ENCODE measurements around the gene PLD6.
A peak's percentile ranks its signal among the peaks of the same experiment; 100 is the strongest.

Gene PLD6

DNA sequence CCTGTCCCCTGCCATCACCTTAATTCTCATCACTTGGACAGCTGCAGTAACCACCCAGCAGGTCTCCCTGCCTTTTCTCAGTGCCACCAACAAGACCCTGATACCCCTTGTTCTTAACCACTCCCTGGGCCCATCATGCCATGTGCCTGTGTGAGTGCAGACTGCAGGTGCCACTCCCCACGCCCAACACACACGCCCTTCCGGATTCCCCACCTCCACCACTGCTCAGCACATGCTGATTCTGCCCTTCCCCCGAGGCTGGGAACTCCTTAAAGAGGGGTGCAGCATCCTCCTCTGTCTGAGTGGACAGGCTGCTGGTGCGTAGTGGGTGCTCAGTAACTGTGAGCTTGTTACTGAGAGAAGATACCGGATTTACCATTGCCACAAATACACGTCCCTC is 52.4 kb downstream of the PLD6 start:
- Histone ChIP-seq H3K23ac (ENCODE audit: low read length) (no peak overlapping the region), H3K79me1 (ENCODE audit: low read length) (no peaks in the 10 kb centered on the region), H4K8ac (ENCODE audit: low read depth, low read length) (no peak overlapping the region), H2AFZ (ENCODE audit: insufficient read depth, low read length, poor library complexity) (no peak overlapping the region), H3K79me2 (ENCODE audit: control insufficient read depth, insufficient read depth, low read length, poor library complexity) (no peaks in the 10 kb centered on the region), H3K36me3 (ENCODE audit: control insufficient read depth in 1 of 2, insufficient read depth in 2 of 2, low read length in 2 of 2) (peaks cover 75 to 82% of the 10 kb centered on the region in 2 experiments), H3K27ac (ENCODE audit: low read depth, low read length) (no peak overlapping the region), H3K18ac (ENCODE audit: low read length) (no peak overlapping the region), H2BK12ac (ENCODE audit: low read length) (no peak overlapping the region), H3K14ac (ENCODE audit: low read length) (no peak overlapping the region), H3K4me1 (ENCODE audit: control insufficient read depth in 1 of 2, insufficient read depth in 2 of 2, low read length in 2 of 2) (no peaks in the 10 kb centered on the region), H2AK5ac (ENCODE audit: low read length) (no peak overlapping the region), H3K4me2 (ENCODE audit: low read length) (no peak overlapping the region), H3K9me3 (ENCODE audit: insufficient read depth, low read depth, low read length) (no peaks in the 10 kb centered on the region), H4K91ac (ENCODE audit: low read depth, low read length) (no peak overlapping the region), H4K12ac (ENCODE audit: low read depth, low read length) (no peak overlapping the region), H2BK5ac (ENCODE audit: low read depth, low read length, poor library complexity) (no peak overlapping the region), H3K4ac (ENCODE audit: low read depth, low read length) (no peak overlapping the region), H2BK120ac (ENCODE audit: insufficient read depth, low read length, poor library complexity) (no peak overlapping the region), H3K27me3 (ENCODE audit: insufficient read depth, low read length) (no peaks in the 10 kb centered on the region), H3K4me3 (ENCODE audit: low read depth, low read length) (no peak overlapping the region), H3K9ac (ENCODE audit: low read length) (no peak overlapping the region)
- WGBS (ENCODE audit: extremely low coverage, insufficient coverage, insufficient read length): no CpG with 5 or more reads among the region's 7 CpGs
- DNase-seq: no peak

DNA sequence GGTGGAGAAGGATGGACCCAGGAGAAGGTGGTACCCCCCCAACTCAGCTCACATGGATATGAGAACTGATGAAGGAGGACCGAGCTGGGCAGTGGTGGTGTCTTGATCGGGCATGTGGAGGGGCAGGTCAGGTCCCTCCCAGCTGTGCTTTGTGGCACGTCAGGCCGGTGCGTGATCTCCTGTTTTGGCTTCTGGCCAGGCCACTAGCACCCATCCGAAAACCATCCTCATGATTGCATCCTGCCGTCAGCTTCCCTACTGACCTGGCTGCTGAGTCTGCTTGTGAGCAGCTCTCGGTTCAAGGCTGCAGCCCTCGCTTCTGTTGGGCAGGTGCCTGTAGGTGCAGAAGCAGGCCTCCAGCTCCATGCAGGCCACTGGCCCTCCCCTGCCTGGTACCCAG is 53.1 kb downstream of the PLD6 start:
- Histone ChIP-seq H4K8ac (ENCODE audit: low read depth, low read length) (no peak overlapping the region), H3K23ac (ENCODE audit: low read length) (no peak overlapping the region), H3K18ac (ENCODE audit: low read length) (no peak overlapping the region), H3K4me3 (ENCODE audit: low read depth, low read length) (no peak overlapping the region), H2BK12ac (ENCODE audit: low read length) (no peak overlapping the region), H3K9ac (ENCODE audit: low read length) (no peak overlapping the region), H3K4ac (ENCODE audit: low read depth, low read length) (no peak overlapping the region), H3K9me3 (ENCODE audit: insufficient read depth, low read depth, low read length) (no peaks in the 10 kb centered on the region), H3K79me1 (ENCODE audit: low read length) (no peaks in the 10 kb centered on the region), H3K27ac (ENCODE audit: low read depth, low read length) (no peak overlapping the region), H3K4me2 (ENCODE audit: low read length) (no peak overlapping the region), H4K91ac (ENCODE audit: low read depth, low read length) (no peak overlapping the region), H2AK5ac (ENCODE audit: low read length) (no peak overlapping the region), H3K36me3 (ENCODE audit: control insufficient read depth in 1 of 2, insufficient read depth in 2 of 2, low read length in 2 of 2) (peaks cover 71 to 79% of the 10 kb centered on the region in 2 experiments), H3K14ac (ENCODE audit: low read length) (no peak overlapping the region), H2BK5ac (ENCODE audit: low read depth, low read length, poor library complexity) (no peak overlapping the region), H3K4me1 (ENCODE audit: control insufficient read depth in 1 of 2, insufficient read depth in 2 of 2, low read length in 2 of 2) (no peaks in the 10 kb centered on the region), H3K79me2 (ENCODE audit: control insufficient read depth, insufficient read depth, low read length, poor library complexity) (no peaks in the 10 kb centered on the region), H3K27me3 (ENCODE audit: insufficient read depth, low read length) (no peaks in the 10 kb centered on the region), H2AFZ (ENCODE audit: insufficient read depth, low read length, poor library complexity) (no peak overlapping the region), H2BK120ac (ENCODE audit: insufficient read depth, low read length, poor library complexity) (no peak overlapping the region), H4K12ac (ENCODE audit: low read depth, low read length) (no peak overlapping the region)
- no CpG with 5 or more reads among the region's 9 CpGs for WGBS (ENCODE audit: extremely low coverage, insufficient coverage, insufficient read length)
- DNase-seq: no peak

DNA sequence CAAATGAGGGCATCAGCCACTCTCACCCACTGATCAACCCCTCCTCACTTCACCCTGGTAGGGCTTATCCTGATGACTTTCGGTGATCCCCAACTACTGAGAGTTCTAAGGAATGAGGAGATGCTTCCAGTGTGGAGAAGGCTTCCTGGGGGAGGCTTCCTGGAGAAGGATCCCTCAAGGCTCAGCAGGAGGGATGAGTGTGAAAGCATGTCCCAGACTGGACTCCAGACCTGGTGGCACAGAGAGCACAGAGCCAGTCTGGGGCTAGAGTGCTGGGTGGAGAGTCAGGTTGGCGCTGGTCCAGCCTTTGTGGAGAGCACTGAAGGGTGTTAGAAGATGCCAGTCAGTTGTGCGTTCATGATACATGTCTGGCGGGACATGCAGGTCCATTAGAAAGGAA is 53.7 kb downstream of the PLD6 start:
- H2AK5ac ChIP-seq (ENCODE audit: low read length): no peak overlapping the region
- no peaks in the 10 kb centered on the region for H3K27me3 ChIP-seq (ENCODE audit: insufficient read depth, low read length)
- H2AFZ ChIP-seq (ENCODE audit: insufficient read depth, low read length, poor library complexity): no peak overlapping the region
- H3K79me2 ChIP-seq (ENCODE audit: control insufficient read depth, insufficient read depth, low read length, poor library complexity): no peaks in the 10 kb centered on the region
- no peak overlapping the region for H3K9ac ChIP-seq (ENCODE audit: low read length)
- no peak overlapping the region for H3K4me2 ChIP-seq (ENCODE audit: low read length)
- H3K9me3 ChIP-seq (ENCODE audit: insufficient read depth, low read depth, low read length): no peaks in the 10 kb centered on the region
- H3K27ac ChIP-seq (ENCODE audit: low read depth, low read length): no peak overlapping the region
- no peak for DNase-seq
- no peak overlapping the region for H4K8ac ChIP-seq (ENCODE audit: low read depth, low read length)
- no peak overlapping the region for H2BK5ac ChIP-seq (ENCODE audit: low read depth, low read length, poor library complexity)
- no peak overlapping the region for H4K12ac ChIP-seq (ENCODE audit: low read depth, low read length)
- H2BK12ac ChIP-seq (ENCODE audit: low read length): no peak overlapping the region
- no peak overlapping the region for H3K14ac ChIP-seq (ENCODE audit: low read length)
- H4K91ac ChIP-seq (ENCODE audit: low read depth, low read length): no peak overlapping the region
- no peak overlapping the region for H3K23ac ChIP-seq (ENCODE audit: low read length)
- no peak overlapping the region for H3K4me3 ChIP-seq (ENCODE audit: low read depth, low read length)
- no peak overlapping the region for H3K4ac ChIP-seq (ENCODE audit: low read depth, low read length)
- no CpG with 5 or more reads among the region's 4 CpGs for WGBS (ENCODE audit: extremely low coverage, insufficient coverage, insufficient read length)
- no peaks in the 10 kb centered on the region for H3K79me1 ChIP-seq (ENCODE audit: low read length)
- no peak overlapping the region for H3K18ac ChIP-seq (ENCODE audit: low read length)
- no peak overlapping the region for H2BK120ac ChIP-seq (ENCODE audit: insufficient read depth, low read length, poor library complexity)
- peaks cover 71 to 82% of the 10 kb centered on the region in 2 experiments for H3K36me3 ChIP-seq (ENCODE audit: control insufficient read depth in 1 of 2, insufficient read depth in 2 of 2, low read length in 2 of 2)
- no peaks in the 10 kb centered on the region for H3K4me1 ChIP-seq (ENCODE audit: control insufficient read depth in 1 of 2, insufficient read depth in 2 of 2, low read length in 2 of 2)

DNA sequence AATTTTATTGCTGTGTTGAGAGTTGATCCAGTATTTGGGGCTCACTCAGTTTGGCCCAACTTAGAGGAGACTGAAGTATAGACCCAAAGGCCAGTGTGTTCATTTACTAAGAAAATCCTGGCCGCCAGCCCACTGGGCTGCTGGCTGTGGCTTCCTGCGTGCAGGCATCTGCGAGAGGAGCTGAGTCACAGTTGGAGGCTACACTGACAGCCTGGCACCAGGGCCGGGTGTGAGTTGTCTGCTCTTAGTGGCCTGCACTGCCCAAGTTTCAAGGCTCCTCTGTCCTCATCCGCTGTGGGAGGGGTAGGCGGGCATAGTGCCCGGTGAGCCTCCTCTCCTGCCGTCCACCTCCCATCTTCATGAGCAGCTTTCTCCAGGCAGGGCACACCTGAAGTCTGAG is 54.2 kb downstream of the PLD6 start:
- H3K23ac ChIP-seq (ENCODE audit: low read length): no peak overlapping the region
- H3K18ac ChIP-seq (ENCODE audit: low read length): no peak overlapping the region
- H3K79me1 ChIP-seq (ENCODE audit: low read length): no peaks in the 10 kb centered on the region
- no peak overlapping the region for H4K8ac ChIP-seq (ENCODE audit: low read depth, low read length)
- H3K79me2 ChIP-seq (ENCODE audit: control insufficient read depth, insufficient read depth, low read length, poor library complexity): no peaks in the 10 kb centered on the region
- no peak overlapping the region for H3K4me3 ChIP-seq (ENCODE audit: low read depth, low read length)
- no peak overlapping the region for H3K9ac ChIP-seq (ENCODE audit: low read length)
- no peaks in the 10 kb centered on the region for H3K27me3 ChIP-seq (ENCODE audit: insufficient read depth, low read length)
- no peak overlapping the region for H2BK5ac ChIP-seq (ENCODE audit: low read depth, low read length, poor library complexity)
- no peak overlapping the region for H3K4me2 ChIP-seq (ENCODE audit: low read length)
- no peaks in the 10 kb centered on the region for H3K4me1 ChIP-seq (ENCODE audit: control insufficient read depth in 1 of 2, insufficient read depth in 2 of 2, low read length in 2 of 2)
- H3K27ac ChIP-seq (ENCODE audit: low read depth, low read length): no peak overlapping the region
- H3K36me3 ChIP-seq (ENCODE audit: control insufficient read depth in 1 of 2, insufficient read depth in 2 of 2, low read length in 2 of 2): peaks cover 71 to 82% of the 10 kb centered on the region in 2 experiments
- no peak overlapping the region for H3K14ac ChIP-seq (ENCODE audit: low read length)
- DNase-seq: peak in 1 of 2 donors; percentile 18
- H2BK12ac ChIP-seq (ENCODE audit: low read length): no peak overlapping the region
- no CpG with 5 or more reads among the region's 8 CpGs for WGBS (ENCODE audit: extremely low coverage, insufficient coverage, insufficient read length)
- H2AK5ac ChIP-seq (ENCODE audit: low read length): no peak overlapping the region
- H4K91ac ChIP-seq (ENCODE audit: low read depth, low read length): no peak overlapping the region
- H3K9me3 ChIP-seq (ENCODE audit: insufficient read depth, low read depth, low read length): no peaks in the 10 kb centered on the region
- H2AFZ ChIP-seq (ENCODE audit: insufficient read depth, low read length, poor library complexity): no peak overlapping the region
- no peak overlapping the region for H2BK120ac ChIP-seq (ENCODE audit: insufficient read depth, low read length, poor library complexity)
- H4K12ac ChIP-seq (ENCODE audit: low read depth, low read length): no peak overlapping the region
- H3K4ac ChIP-seq (ENCODE audit: low read depth, low read length): no peak overlapping the region

Measured in trophoblast cell (in vitro differentiated cells and primary cell).